ENCODE measurements around the gene CALR. TPM values are rescaled to one million over a fixed set of nuclear protein-coding genes. Genes with fewer than 3 reads are reported as not detected.

CALR gene
- total and polyA plus RNA-seq, 4 donors = 415 to 1,551 (median 801) TPM

DNA sequence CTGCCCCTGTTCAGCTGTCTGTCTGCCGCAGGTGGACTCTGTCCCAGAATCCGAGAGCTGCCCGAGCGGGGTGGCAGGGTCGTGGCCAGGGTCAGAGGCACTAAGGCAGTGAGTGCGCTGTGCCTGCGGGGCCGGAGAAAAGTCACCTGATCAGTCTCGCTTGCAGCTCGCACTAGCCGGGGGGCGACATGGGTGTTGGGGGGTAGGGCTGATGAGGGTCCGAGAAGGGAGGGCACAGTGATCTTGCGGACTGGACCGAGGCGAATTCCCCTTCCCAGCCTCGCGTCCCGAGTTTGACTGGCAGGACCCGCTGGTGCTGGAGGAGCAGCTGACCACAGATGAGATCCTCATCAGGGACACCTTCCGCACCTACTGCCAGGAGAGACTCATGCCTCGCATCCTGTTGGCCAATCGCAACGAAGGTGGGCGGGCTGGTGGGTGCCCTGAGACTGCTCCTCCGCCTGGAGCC, 46.8 kb upstream of the CALR start:
- peaks cover 0 to 12% (median 4%) of the 10 kb centered on the region in 5 donors for H3K4me1 ChIP-seq (ENCODE audit: control insufficient read depth in 5 of 5, insufficient read depth in 5 of 5, low read length in 5 of 5)
- peak overlapping the region; percentile 60 to 74 for H3K9ac ChIP-seq (ENCODE audit: insufficient read depth in 1 of 2, low read length in 2 of 2)
- H3K4me3 ChIP-seq = peak overlapping the region; percentile 71
- no peaks in the 10 kb centered on the region for H3K27me3 ChIP-seq (ENCODE audit: control insufficient read depth in 3 of 3, insufficient read depth in 3 of 3, low read length in 2 of 3)
- TF ChIP-seq, protein P1, sequence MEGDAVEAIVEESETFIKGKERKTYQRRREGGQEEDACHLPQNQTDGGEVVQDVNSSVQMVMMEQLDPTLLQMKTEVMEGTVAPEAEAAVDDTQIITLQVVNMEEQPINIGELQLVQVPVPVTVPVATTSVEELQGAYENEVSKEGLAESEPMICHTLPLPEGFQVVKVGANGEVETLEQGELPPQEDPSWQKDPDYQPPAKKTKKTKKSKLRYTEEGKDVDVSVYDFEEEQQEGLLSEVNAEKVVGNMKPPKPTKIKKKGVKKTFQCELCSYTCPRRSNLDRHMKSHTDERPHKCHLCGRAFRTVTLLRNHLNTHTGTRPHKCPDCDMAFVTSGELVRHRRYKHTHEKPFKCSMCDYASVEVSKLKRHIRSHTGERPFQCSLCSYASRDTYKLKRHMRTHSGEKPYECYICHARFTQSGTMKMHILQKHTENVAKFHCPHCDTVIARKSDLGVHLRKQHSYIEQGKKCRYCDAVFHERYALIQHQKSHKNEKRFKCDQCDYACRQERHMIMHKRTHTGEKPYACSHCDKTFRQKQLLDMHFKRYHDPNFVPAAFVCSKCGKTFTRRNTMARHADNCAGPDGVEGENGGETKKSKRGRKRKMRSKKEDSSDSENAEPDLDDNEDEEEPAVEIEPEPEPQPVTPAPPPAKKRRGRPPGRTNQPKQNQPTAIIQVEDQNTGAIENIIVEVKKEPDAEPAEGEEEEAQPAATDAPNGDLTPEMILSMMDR (IDR thresholded peaks at IDR 0.05; ENCODE audit: control extremely low read depth, extremely low read depth) = no peak
- peaks cover 0 to 13% (median 10%) of the 10 kb centered on the region in 4 donors for H3K36me3 ChIP-seq (ENCODE audit: control insufficient read depth in 4 of 4, insufficient read depth in 4 of 4, low read length in 4 of 4)
- 6 to 10% methylated on average over 21 to 26 of the region's 26 CpGs for WGBS, 2 donors
- no peaks in the 10 kb centered on the region for H3K9me3 ChIP-seq (ENCODE audit: control insufficient read depth in 4 of 4, insufficient read depth in 3 of 4, low read length in 3 of 4)
- peak overlapping the region; percentile 75 to 79 for H3K27ac ChIP-seq (ENCODE audit: low read depth in 1 of 2, low read length in 1 of 2)
- ATAC-seq (ENCODE audit: insufficient read depth, low FRiP score) = no peak
- DNase-seq = no peak

DNA sequence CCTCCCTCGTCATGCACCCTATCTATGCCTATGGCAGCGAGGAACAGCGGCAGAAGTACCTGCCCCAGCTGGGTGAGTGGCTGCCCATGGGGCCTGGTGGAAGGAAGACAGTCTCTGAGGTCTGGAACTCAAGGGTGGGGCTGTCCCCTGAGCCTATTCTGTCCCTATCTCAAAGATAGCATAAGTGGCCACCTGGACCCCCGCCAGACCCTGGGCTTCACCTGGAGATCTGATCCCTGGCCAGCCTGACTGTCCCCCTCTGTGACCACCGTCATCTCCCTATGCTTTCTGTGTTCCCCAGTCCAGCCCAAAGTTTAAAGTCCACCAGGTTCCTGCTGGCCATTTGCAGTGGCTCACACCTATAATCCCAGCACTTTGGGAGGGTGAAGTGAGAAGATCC, 44.8 kb upstream of the CALR start:
- H3K36me3 ChIP-seq (ENCODE audit: control insufficient read depth in 4 of 4, insufficient read depth in 4 of 4, low read length in 4 of 4) = peaks cover 0 to 26% (median 21%) of the 10 kb centered on the region in 4 donors
- no peak overlapping the region for H3K9ac ChIP-seq (ENCODE audit: insufficient read depth in 1 of 2, low read length in 2 of 2)
- H3K4me1 ChIP-seq (ENCODE audit: control insufficient read depth in 5 of 5, insufficient read depth in 5 of 5, low read length in 5 of 5) = peaks cover 0 to 12% (median 4%) of the 10 kb centered on the region in 5 donors
- TF ChIP-seq, protein P1 (IDR thresholded peaks at IDR 0.05; ENCODE audit: control extremely low read depth, extremely low read depth) = no peak
- H3K9me3 ChIP-seq (ENCODE audit: control insufficient read depth in 4 of 4, insufficient read depth in 3 of 4, low read length in 3 of 4) = no peaks in the 10 kb centered on the region
- WGBS, 2 donors = 94 to 100% methylated on average over 5 of the region's 5 CpGs
- no peaks in the 10 kb centered on the region for H3K27me3 ChIP-seq (ENCODE audit: control insufficient read depth in 3 of 3, insufficient read depth in 3 of 3, low read length in 2 of 3)
- no peak for DNase-seq
- no peak for ATAC-seq (ENCODE audit: insufficient read depth, low FRiP score)
- H3K4me3 ChIP-seq = no peak overlapping the region
- no peak overlapping the region for H3K27ac ChIP-seq (ENCODE audit: low read depth in 1 of 2, low read length in 1 of 2)

DNA sequence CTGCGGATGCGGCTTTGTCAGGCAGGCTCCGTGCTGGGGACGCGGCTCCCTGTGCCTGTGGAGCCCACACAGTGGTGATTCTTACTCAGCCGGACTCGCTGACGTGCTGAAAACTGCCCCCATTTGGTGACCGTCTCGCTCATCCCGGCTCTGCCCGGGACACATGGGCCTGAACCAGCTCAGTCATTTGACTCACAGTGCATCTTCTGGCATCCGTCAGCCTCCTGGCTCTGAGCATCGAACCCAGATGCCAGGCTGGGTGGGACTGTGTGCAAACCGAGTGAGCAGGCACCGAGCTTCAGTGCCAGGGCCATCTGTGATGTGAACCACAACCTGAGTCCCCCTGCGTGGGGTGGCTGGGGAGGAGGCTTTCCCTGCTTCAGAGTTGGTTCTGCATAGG, 41.9 kb upstream of the CALR start:
- WGBS, 2 donors = 97 to 98% methylated on average over 17 of the region's 17 CpGs
- Histone ChIP-seq H3K9me3 (ENCODE audit: control insufficient read depth in 4 of 4, insufficient read depth in 3 of 4, low read length in 3 of 4) (no peaks in the 10 kb centered on the region), H3K9ac (ENCODE audit: insufficient read depth in 1 of 2, low read length in 2 of 2) (no peak overlapping the region), H3K27me3 (ENCODE audit: control insufficient read depth in 3 of 3, insufficient read depth in 3 of 3, low read length in 2 of 3) (no peaks in the 10 kb centered on the region), H3K4me1 (ENCODE audit: control insufficient read depth in 5 of 5, insufficient read depth in 5 of 5, low read length in 5 of 5) (peaks cover 0 to 7% (median 4%) of the 10 kb centered on the region in 5 donors), H3K27ac (ENCODE audit: low read depth in 1 of 2, low read length in 1 of 2) (no peak overlapping the region), H3K36me3 (ENCODE audit: control insufficient read depth in 4 of 4, insufficient read depth in 4 of 4, low read length in 4 of 4) (peaks cover 0 to 32% (median 21%) of the 10 kb centered on the region in 4 donors), H3K4me3 (no peak overlapping the region)
- TF ChIP-seq, protein P1 (IDR thresholded peaks at IDR 0.05; ENCODE audit: control extremely low read depth, extremely low read depth) = no peak
- ATAC-seq (ENCODE audit: insufficient read depth, low FRiP score) (no peak), DNase-seq (no peak)

Data from lung (tissue), 12 donors.